ENCODE measurements around the gene C6.
"Not testable (repeated sequence)": the region's sequence is repeated elsewhere in the genome, so short reads cannot be mapped to it uniquely, and the experiment has no call there.

The C6 gene

GRCh38 chr5:41196197-41196596 is 17.1 kb downstream of the C6 start:
- no peak for DNase-seq

- no peak for DNase-seq
These were observed 18.1 kb downstream of the C6 start for GRCh38 chr5:41195228-41195627.

GRCh38 chr5:41194339-41194738 is 19.0 kb downstream of the C6 start:
- no peak for DNase-seq

GRCh38 chr5:41193456-41194205 is 19.7 kb downstream of the C6 start:
- DNase-seq: no peak

- no peak for DNase-seq
These were observed 22.1 kb downstream of the C6 start for GRCh38 chr5:41191249-41191648.

GRCh38 chr5:41186143-41186542 is 27.2 kb downstream of the C6 start:
- no peak for DNase-seq

GRCh38 chr5:41183331-41183730 is 30.0 kb downstream of the C6 start:
- DNase-seq: not testable (repeated sequence)

- DNase-seq: no peak
These were observed 30.7 kb downstream of the C6 start for GRCh38 chr5:41182666-41183065.

- no peak for DNase-seq
These were observed 31.4 kb downstream of the C6 start for GRCh38 chr5:41181691-41182564.

GRCh38 chr5:41176952-41177351 is 36.4 kb downstream of the C6 start:
- DNase-seq: no peak

GRCh38 chr5:41172012-41172411 is 41.3 kb downstream of the C6 start:
- DNase-seq: no peak

GRCh38 chr5:41161271-41161670 is 52.1 kb downstream of the C6 start:
- no peak for DNase-seq

- no peak for DNase-seq
These were observed 55.9 kb downstream of the C6 start for GRCh38 chr5:41157272-41157894.

GRCh38 chr5:41156739-41157138 is 56.6 kb downstream of the C6 start:
- DNase-seq: no peak

- DNase-seq: no peak
These were observed 58.8 kb downstream of the C6 start for GRCh38 chr5:41154491-41154890.

- DNase-seq: no peak
These were observed 61.8 kb downstream of the C6 start for GRCh38 chr5:41151564-41151963.

- DNase-seq: no peak
These were observed 64.9 kb downstream of the C6 start for GRCh38 chr5:41148448-41148847.

GRCh38 chr5:41145306-41145705 is 68.0 kb downstream of the C6 start:
- no peak for DNase-seq

- DNase-seq: no peak
These were observed 70.0 kb downstream of the C6 start for GRCh38 chr5:41143131-41143901.

- DNase-seq: no peak
These were observed 85.2 kb downstream of the C6 start for GRCh38 chr5:41127967-41128690.

- no peak for DNase-seq
These were observed 90.9 kb downstream of the C6 start for GRCh38 chr5:41122459-41122858.

- no peak for DNase-seq
These were observed 92.7 kb downstream of the C6 start for GRCh38 chr5:41120600-41120999.

Data from activated gamma-delta T cell (primary cell).